ENCODE results near the gene HMOX1. TPM values are rescaled to one million over a fixed set of nuclear protein-coding genes. Genes with fewer than 3 reads are reported as not detected.
A peak's percentile ranks its signal among the peaks of the same experiment; 100 is the strongest.
"Not testable (repeated sequence)": the region's sequence is repeated elsewhere in the genome, so short reads cannot be mapped to it uniquely, and the experiment has no call there.

The HMOX1 gene
- total RNA-seq, 8 experiments from 2014 or later, result 1.9 to 60.6 (median 14.3) TPM

DNA sequence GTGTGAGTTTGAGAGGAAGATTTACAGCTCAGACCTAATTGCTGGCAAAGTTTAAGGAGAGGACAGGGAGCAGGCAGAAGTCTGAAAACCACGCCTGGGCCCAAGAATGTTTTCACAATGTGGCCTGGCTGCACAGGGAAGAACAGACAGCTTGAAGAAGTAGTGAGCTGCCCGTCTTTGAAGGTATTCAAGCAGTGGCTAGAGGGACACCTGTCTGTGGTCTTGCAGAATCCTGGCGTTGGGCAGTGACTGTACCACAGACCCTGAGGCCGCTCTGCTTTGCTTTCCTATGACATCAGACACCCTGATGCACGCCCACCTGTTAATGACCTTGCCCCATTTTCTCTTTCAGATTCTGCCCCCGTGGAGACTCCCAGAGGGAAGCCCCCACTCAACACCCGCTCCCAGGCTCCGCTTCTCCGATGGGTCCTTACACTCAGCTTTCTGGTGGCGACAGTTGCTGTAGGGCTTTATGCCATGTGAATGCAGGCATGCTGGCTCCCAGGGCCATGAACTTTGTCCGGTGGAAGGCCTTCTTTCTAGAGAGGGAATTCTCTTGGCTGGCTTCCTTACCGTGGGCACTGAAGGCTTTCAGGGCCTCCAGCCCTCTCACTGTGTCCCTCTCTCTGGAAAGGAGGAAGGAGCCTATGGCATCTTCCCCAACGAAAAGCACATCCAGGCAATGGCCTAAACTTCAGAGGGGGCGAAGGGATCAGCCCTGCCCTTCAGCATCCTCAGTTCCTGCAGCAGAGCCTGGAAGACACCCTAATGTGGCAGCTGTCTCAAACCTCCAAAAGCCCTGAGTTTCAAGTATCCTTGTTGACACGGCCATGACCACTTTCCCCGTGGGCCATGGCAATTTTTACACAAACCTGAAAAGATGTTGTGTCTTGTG, 12.5 kb downstream of the HMOX1 start:
- Histone ChIP-seq H3K4me3 (no peak overlapping the region), H3K27ac (no peak overlapping the region), H3K4me1 (replicated peaks in 1 of 2) (peaks cover 0 to 10% of the 10 kb centered on the region in 2 donors)
- no peak for ATAC-seq (replicated peaks in 6 of 8)
- in situ Hi-C loops (cut with MboI; ENCODE audit: low pct_unique_long_range_greater_than_20kb in 2 of 9, low sequenced_read_pairs in 9 of 9, unreplicated experiment in 9 of 9), result no loop called here
- 40 to 92% (median 71%) methylated on average over 1 to 9 of the region's 16 CpGs; no CpG with 5 or more reads in 2 of the 10 experiments for WGBS, 10 experiments

- no peak for ATAC-seq (replicated peaks in 6 of 8)
- H3K4me3 ChIP-seq, result no peak overlapping the region
- H3K27ac ChIP-seq, result no peak overlapping the region
- peaks cover 0 to 10% of the 10 kb centered on the region in 2 donors for H3K4me1 ChIP-seq (replicated peaks in 1 of 2)
- in situ Hi-C loops (cut with MboI; ENCODE audit: low pct_unique_long_range_greater_than_20kb in 2 of 9, low sequenced_read_pairs in 9 of 9, unreplicated experiment in 9 of 9), result no loop called here
- WGBS, 10 experiments, result 60 to 100% (median 73%) methylated on average over 2 to 3 of the region's 4 CpGs; no CpG with 5 or more reads in 5 of the 10 experiments
Observed at GRCh38 chr22:35394011-35394312, 13.1 kb downstream of the HMOX1 start.

DNA sequence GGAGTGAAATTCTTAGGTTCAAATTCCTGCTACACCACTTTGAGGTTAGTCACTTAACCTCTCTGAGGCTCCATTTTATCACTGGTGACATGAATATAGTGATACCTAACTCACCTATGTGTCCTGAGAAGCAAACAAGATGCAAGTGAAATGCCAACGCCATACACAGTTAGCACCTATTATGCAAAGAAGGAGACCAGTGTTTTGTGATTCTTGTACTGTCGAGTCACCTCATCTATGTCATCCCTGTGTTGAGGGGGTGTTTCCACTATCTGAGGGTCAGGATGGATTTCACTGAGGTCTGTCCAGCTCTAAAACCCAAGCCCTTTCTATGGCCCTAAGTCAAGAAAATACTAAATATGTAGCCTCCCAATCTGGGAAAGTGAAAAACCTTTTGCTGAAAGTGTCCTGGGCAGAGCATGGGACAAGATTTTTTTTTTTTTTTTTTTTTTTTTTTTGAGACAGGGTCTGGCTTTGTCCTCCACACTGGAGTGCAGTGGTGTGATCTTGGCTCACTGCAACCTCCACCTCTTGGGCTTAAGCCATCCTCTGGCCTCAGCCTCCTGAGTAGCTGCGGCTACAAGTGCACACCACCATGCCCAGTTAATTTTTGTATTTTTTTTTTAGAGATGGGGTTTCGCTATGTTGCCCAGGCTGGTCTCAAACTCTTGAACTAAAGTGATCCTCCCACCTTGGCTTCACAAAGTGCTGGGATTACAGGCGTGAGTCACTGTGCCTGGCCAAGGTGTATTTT, 14.1 kb downstream of the HMOX1 start:
- in situ Hi-C loops (cut with MboI; ENCODE audit: low pct_unique_long_range_greater_than_20kb in 2 of 9, low sequenced_read_pairs in 9 of 9, unreplicated experiment in 9 of 9), result no loop called here
- WGBS, 10 experiments, result 38 to 100% (median 90%) methylated on average over 1 to 4 of the region's 5 CpGs
- ATAC-seq (replicated peaks in 6 of 8), result no peak
- no peak overlapping the region for H3K4me3 ChIP-seq
- no peak overlapping the region for H3K27ac ChIP-seq
- peaks cover 3 to 10% of the 10 kb centered on the region in 2 donors for H3K4me1 ChIP-seq (replicated peaks in 1 of 2)

- in situ Hi-C loops (cut with MboI; ENCODE audit: low pct_unique_long_range_greater_than_20kb in 2 of 9, low sequenced_read_pairs in 9 of 9, unreplicated experiment in 9 of 9); H3K27ac ChIP-seq; H3K4me3 ChIP-seq; ATAC-seq (replicated peaks in 6 of 8): not testable (repeated sequence)
- 37 to 88% (median 75%) methylated on average over 2 to 6 of the region's 6 CpGs; no CpG with 5 or more reads in 5 of the 10 experiments for WGBS, 10 experiments
- H3K4me1 ChIP-seq (replicated peaks in 1 of 2), result peaks cover 3 to 15% of the 10 kb centered on the region in 2 donors
Observed at GRCh38 chr22:35396622-35397021, 15.7 kb downstream of the HMOX1 start.

- ATAC-seq (replicated peaks in 6 of 8), result peak in 1 of 8 experiments; percentile 31
- in situ Hi-C loops (cut with MboI; ENCODE audit: low pct_unique_long_range_greater_than_20kb in 2 of 9, low sequenced_read_pairs in 9 of 9, unreplicated experiment in 9 of 9), result no loop called here
- Histone ChIP-seq H3K27ac (no peak overlapping the region), H3K4me3 (no peak overlapping the region), H3K4me1 (replicated peaks in 1 of 2) (peaks cover 3 to 15% of the 10 kb centered on the region in 2 donors)
- 37 to 88% (median 60%) methylated on average over 2 to 10 of the region's 13 CpGs; no CpG with 5 or more reads in 1 of the 10 experiments for WGBS, 10 experiments
Observed at GRCh38 chr22:35397095-35397904, 16.4 kb downstream of the HMOX1 start.

- Histone ChIP-seq H3K4me3 (no peak overlapping the region), H3K4me1 (replicated peaks in 1 of 2) (peaks cover 3 to 15% of the 10 kb centered on the region in 2 donors), H3K27ac (no peak overlapping the region)
- in situ Hi-C loops (cut with MboI; ENCODE audit: low pct_unique_long_range_greater_than_20kb in 2 of 9, low sequenced_read_pairs in 9 of 9, unreplicated experiment in 9 of 9), result no loop called here
- WGBS, 10 experiments, result 100% methylated on average over 1 to 2 of the region's 4 CpGs; no CpG with 5 or more reads in 5 of the 10 experiments
- no peak for ATAC-seq (replicated peaks in 6 of 8)
Observed at GRCh38 chr22:35398591-35398973, 17.7 kb downstream of the HMOX1 start.

GRCh38 chr22:35399114-35399677, 18.3 kb downstream of the HMOX1 start:
- in situ Hi-C loops (cut with MboI; ENCODE audit: low pct_unique_long_range_greater_than_20kb in 2 of 9, low sequenced_read_pairs in 9 of 9, unreplicated experiment in 9 of 9), result no loop called here
- Histone ChIP-seq H3K4me1 (replicated peaks in 1 of 2) (peaks cover 3 to 15% of the 10 kb centered on the region in 2 donors), H3K27ac (peak overlapping the region in 1 of 2 donors; percentile 71), H3K4me3 (peak overlapping the region; percentile 59 to 77 (median 71))
- 52 to 97% (median 77%) methylated on average over 2 to 15 of the region's 24 CpGs for WGBS, 10 experiments
- no peak for ATAC-seq (replicated peaks in 6 of 8)

- ATAC-seq (replicated peaks in 6 of 8), result peak; percentile 95 to 99 (median 98)
- 0 to 5% (median 1%) methylated on average over 2 to 20 of the region's 64 CpGs; no CpG with 5 or more reads in 4 of the 10 experiments for WGBS, 10 experiments
- Histone ChIP-seq H3K4me1 (replicated peaks in 1 of 2) (peaks cover 3 to 15% of the 10 kb centered on the region in 2 donors), H3K4me3 (peak within 1 kb of the TSS; percentile 59 to 77 (median 71)), H3K27ac (peak within 1 kb of the TSS in 1 of 2 donors; percentile 71)
- in situ Hi-C loops (cut with MboI; ENCODE audit: low pct_unique_long_range_greater_than_20kb in 2 of 9, low sequenced_read_pairs in 9 of 9, unreplicated experiment in 9 of 9), result no loop called here
Observed at GRCh38 chr22:35399678-35400500, 19.0 kb downstream of the HMOX1 start, which contains the start of gene MCM5. TSS of gene MCM5 (plus strand) at chr22:35400140. CDS start at chr22:35400439, 299 bp downstream.

DNA sequence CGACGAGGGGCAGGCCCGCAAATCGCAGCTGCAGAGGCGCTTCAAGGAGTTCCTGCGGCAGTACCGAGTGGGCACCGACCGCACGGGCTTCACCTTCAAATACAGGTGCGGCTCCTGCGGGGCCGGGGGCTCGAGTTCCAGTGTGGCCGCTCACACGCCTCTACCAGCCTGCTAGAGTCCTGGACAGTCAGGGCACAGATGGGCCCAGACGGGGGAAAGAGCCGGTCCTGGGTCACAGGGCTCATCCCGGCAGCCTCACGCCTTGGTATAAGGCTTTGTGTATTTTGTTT, 19.6 kb downstream of the HMOX1 start:
- Histone ChIP-seq H3K4me1 (replicated peaks in 1 of 2) (peaks cover 3 to 15% of the 10 kb centered on the region in 2 donors), H3K4me3 (peak overlapping the region; percentile 59 to 77 (median 71)), H3K27ac (no peak overlapping the region)
- in situ Hi-C loops (cut with MboI; ENCODE audit: low pct_unique_long_range_greater_than_20kb in 2 of 9, low sequenced_read_pairs in 9 of 9, unreplicated experiment in 9 of 9), result no loop called here
- WGBS, 10 experiments, result 0 to 9% (median 0%) methylated on average over 3 to 9 of the region's 20 CpGs; no CpG with 5 or more reads in 7 of the 10 experiments
- peak in 1 of 8 experiments; percentile 32 for ATAC-seq (replicated peaks in 6 of 8)

GRCh38 chr22:35401863-35402262, 21.0 kb downstream of the HMOX1 start:
- ATAC-seq (replicated peaks in 6 of 8), result no peak
- no peak overlapping the region for H3K4me3 ChIP-seq
- no peak overlapping the region for H3K27ac ChIP-seq
- in situ Hi-C loops (cut with MboI; ENCODE audit: low pct_unique_long_range_greater_than_20kb in 2 of 9, low sequenced_read_pairs in 9 of 9, unreplicated experiment in 9 of 9), result no loop called here
- peaks cover 3 to 10% of the 10 kb centered on the region in 2 donors for H3K4me1 ChIP-seq (replicated peaks in 1 of 2)
- WGBS, 10 experiments, result 70 to 100% (median 85%) methylated on average over 1 to 4 of the region's 6 CpGs; no CpG with 5 or more reads in 6 of the 10 experiments

GRCh38 chr22:35403356-35403755, 22.5 kb downstream of the HMOX1 start:
- Histone ChIP-seq H3K4me1 (replicated peaks in 1 of 2) (peaks cover 3 to 5% of the 10 kb centered on the region in 2 donors), H3K27ac (no peak overlapping the region), H3K4me3 (no peak overlapping the region)
- in situ Hi-C loops (cut with MboI; ENCODE audit: low pct_unique_long_range_greater_than_20kb in 2 of 9, low sequenced_read_pairs in 9 of 9, unreplicated experiment in 9 of 9), result no loop called here
- WGBS, 10 experiments, result 43 to 100% (median 72%) methylated on average over 1 to 7 of the region's 7 CpGs; no CpG with 5 or more reads in 2 of the 10 experiments
- no peak for ATAC-seq (replicated peaks in 6 of 8)

DNA sequence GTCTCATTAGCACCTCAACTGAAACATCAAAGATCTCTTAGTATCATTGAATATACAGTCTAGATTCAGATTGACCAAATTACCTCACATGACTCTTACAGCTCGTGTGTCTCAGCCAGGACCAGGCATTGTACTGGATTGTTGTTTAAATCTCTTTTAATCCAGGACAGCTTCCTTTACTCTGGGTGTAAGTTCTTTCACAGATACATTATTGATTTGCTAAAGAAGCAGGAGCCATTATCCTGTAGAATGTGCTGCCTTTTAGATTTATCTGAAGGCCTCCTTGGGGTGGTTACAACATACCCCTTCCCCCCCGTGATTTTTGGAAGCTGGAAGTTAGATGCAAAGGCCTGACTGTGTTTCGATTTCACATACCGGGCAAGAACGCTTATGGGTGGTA, 23.3 kb downstream of the HMOX1 start:
- in situ Hi-C loops (cut with MboI; ENCODE audit: low pct_unique_long_range_greater_than_20kb in 2 of 9, low sequenced_read_pairs in 9 of 9, unreplicated experiment in 9 of 9), result no loop called here
- WGBS, 10 experiments, result 50 to 100% (median 86%) methylated on average over 1 to 5 of the region's 5 CpGs; no CpG with 5 or more reads in 1 of the 10 experiments

More for the DNA sequence above, 23.3 kb downstream of the HMOX1 start:
- Histone ChIP-seq H3K4me3 (no peak overlapping the region), H3K27ac (no peak overlapping the region), H3K4me1 (replicated peaks in 1 of 2) (peaks cover 1 to 5% of the 10 kb centered on the region in 2 donors)
- ATAC-seq (replicated peaks in 6 of 8), result no peak

All from motor neuron (in vitro differentiated cells).